ENCODE data around the gene ZC3H12D.

DNA sequence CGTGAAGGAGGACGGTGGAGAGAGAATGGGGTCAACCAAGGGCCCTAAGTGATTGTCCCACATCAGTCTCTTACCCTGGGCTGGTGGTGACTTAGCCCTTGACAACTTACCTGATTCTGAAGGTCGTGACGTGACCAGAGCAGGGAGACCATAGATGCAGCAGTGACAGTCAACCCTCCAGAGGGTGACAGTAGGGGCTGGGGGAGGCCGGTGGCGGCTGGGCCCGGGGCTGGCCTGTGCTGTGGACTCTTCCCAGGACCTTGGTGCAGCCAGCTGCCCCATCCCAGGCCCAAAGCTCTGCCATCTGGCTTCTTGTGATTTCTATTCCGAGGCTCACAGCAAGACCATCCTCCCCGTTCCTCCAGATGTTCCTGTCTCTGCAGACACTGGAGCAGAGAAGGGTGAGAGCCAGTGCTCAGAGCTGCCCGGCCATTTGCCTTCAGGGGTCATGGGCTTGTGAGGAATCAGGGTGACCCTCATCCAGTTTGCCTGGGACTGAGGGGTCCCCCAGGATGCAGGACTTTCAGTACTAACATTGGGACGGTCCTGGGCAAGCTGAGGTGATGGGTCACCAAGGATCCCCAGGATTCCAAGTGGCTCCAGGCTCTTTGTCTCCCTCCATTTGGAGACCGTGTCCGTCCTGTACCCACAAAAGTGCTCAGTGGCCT lies 48.8 kb downstream of the ZC3H12D start:
- TF ChIP-seq EZH2 (IDR thresholded peaks at IDR 0.05; ENCODE audit: low read length, unreplicated experiment) (no peak), EZH2phosphoT487 (IDR thresholded peaks at IDR 0.05; ENCODE audit: borderline replicate concordance, low read length) (no peak)
- TF ChIP-seq, protein P1, sequence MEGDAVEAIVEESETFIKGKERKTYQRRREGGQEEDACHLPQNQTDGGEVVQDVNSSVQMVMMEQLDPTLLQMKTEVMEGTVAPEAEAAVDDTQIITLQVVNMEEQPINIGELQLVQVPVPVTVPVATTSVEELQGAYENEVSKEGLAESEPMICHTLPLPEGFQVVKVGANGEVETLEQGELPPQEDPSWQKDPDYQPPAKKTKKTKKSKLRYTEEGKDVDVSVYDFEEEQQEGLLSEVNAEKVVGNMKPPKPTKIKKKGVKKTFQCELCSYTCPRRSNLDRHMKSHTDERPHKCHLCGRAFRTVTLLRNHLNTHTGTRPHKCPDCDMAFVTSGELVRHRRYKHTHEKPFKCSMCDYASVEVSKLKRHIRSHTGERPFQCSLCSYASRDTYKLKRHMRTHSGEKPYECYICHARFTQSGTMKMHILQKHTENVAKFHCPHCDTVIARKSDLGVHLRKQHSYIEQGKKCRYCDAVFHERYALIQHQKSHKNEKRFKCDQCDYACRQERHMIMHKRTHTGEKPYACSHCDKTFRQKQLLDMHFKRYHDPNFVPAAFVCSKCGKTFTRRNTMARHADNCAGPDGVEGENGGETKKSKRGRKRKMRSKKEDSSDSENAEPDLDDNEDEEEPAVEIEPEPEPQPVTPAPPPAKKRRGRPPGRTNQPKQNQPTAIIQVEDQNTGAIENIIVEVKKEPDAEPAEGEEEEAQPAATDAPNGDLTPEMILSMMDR (conservative IDR thresholded peaks at IDR 0.05; ENCODE audit: low read depth, low read length), result no peak

All from PC-3 (cell line).